Suprapubic skin (tissue), 4 donors: ENCODE results near the gene WDFY1.

ENCODE experiments used
- CTCF ChIP-seq, 2 donors: fragments of 200-600 bp in 1 of 2; fragments of 450-650 bp in 1 of 2; sonication (generic) in 1 of 2; IDR thresholded peaks; one replicate each; pipeline ENCODE4 v1.5.1; 2016 to 2019; ENCODE audit warnings: antibody characterized with exemption in 2 of 2, mild to moderate bottlenecking in 1 of 2, moderate library complexity in 1 of 2
- EP300 ChIP-seq: sonication (generic); formaldehyde crosslinking; IDR thresholded peaks from one replicate; pipeline ENCODE4 v1.6.1; 2017; ENCODE audit warnings: antibody characterized with exemption
- POLR2AphosphoS5 ChIP-seq, 3 donors: sonication (generic); formaldehyde crosslinking; IDR thresholded peaks; one replicate each; pipeline ENCODE4 v1.6.1; 2017; ENCODE audit warnings: antibody characterized with exemption in 3 of 3

DNA sequence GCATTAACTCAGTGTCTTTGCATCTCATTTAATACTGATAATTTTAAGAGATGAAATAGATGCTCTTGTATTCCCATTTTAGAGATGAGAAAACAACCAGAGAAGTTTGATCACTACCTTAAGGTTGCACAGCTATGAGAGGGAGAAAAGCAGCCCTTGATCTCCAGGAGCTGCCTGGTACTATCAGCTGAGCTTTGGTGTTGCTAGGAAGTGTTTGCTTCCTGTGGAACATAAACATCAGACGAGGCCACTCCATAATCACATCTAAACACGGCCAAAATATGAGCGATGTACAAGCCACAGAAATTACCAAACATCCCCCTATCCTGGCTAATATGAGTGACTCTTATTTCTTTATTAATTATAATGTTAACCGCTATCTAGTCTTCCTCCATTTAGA, 620 bp upstream of the WDFY1 start:
- TF ChIP-seq CTCF (IDR thresholded peaks at IDR 0.05) = no peak
- no peak for TF ChIP-seq EP300
- TF ChIP-seq POLR2AphosphoS5 (IDR thresholded peaks at IDR 0.05) = no peak
